Ovary (tissue), 3 donors: Measurements from ENCODE around the gene AGBL2.

ENCODE experiments used
- POLR2A ChIP-seq: fragments of 450-650 bp; IDR thresholded peaks from one replicate; pipeline ENCODE4 v1.6.1; 2017; ENCODE audit warnings: antibody characterized with exemption, mild to moderate bottlenecking, moderate library complexity
- TF ChIP-seq, protein P1 (sequence below), 3 donors: fragments of 450-650 bp in 2 of 3; fragments of 200-600 bp in 1 of 3; IDR thresholded peaks; one replicate each; pipeline versions ENCODE4 v1.5.1 to v1.8.0; 2016 to 2022; ENCODE audit warnings: antibody characterized with exemption in 3 of 3, mild to moderate bottlenecking in 1 of 3
- donor health status: DM: no; HTN: no; CAD: no.

DNA sequence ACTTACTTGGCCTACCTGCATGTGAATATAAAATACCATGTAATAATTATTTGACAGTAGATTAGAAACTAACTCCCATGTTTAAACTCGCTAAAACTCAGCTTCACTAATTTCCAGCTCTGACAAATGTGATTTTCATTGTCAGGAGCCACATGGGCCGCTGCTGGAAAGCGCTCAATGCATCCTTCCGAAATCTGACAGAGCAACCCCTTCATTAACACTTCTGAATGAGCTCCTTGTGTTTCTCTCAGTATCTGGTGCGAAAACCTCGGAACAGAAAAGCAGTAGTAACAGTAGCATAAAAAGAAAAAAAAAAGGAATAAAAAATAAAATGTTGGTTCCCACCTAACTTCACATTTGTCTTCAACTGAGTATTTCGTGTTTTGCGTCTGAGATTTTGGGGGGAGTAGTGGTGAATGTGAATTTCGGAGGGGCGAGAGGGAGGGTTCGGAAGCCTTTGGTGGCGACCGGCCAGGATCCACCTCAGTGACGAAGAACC is 73.5 kb downstream of the AGBL2 start:
- TF ChIP-seq, protein P1, sequence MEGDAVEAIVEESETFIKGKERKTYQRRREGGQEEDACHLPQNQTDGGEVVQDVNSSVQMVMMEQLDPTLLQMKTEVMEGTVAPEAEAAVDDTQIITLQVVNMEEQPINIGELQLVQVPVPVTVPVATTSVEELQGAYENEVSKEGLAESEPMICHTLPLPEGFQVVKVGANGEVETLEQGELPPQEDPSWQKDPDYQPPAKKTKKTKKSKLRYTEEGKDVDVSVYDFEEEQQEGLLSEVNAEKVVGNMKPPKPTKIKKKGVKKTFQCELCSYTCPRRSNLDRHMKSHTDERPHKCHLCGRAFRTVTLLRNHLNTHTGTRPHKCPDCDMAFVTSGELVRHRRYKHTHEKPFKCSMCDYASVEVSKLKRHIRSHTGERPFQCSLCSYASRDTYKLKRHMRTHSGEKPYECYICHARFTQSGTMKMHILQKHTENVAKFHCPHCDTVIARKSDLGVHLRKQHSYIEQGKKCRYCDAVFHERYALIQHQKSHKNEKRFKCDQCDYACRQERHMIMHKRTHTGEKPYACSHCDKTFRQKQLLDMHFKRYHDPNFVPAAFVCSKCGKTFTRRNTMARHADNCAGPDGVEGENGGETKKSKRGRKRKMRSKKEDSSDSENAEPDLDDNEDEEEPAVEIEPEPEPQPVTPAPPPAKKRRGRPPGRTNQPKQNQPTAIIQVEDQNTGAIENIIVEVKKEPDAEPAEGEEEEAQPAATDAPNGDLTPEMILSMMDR (IDR thresholded peaks at IDR 0.05): no peak
- no peak for TF ChIP-seq POLR2A
